Peyer's patch (tissue), 4 donors: ENCODE measurements around the gene YIF1A. TPM values are rescaled to one million over a fixed set of nuclear protein-coding genes. Genes with fewer than 3 reads are reported as not detected.

Experiments used
- DNase-seq, 3 donors: peaks; one replicate each; pipeline ENCODE4 v3.0.0-alpha.2; 2017 to 2019
- H3K27ac ChIP-seq, 4 donors: fragments of 200-600 bp; sonication (generic); one replicate each; pipeline ENCODE4 v1.5.1; 2016 to 2019
- H3K27me3 ChIP-seq, 2 donors: fragments of 200-600 bp; sonication (generic); one replicate each; pipeline ENCODE4 v1.5.1; 2019
- H3K36me3 ChIP-seq, 3 donors: fragments of 200-600 bp; sonication (generic); one replicate each; pipeline ENCODE4 v1.5.1; 2016 to 2019
- H3K4me1 ChIP-seq, 4 donors: fragments of 200-600 bp; sonication (generic); one replicate each; pipeline ENCODE4 v1.5.1; 2016 to 2019
- H3K4me3 ChIP-seq, 4 donors: fragments of 200-600 bp; sonication (generic); 1 replicate in 3 of 4; 2 replicates in 1 of 4; pipeline ENCODE4 v1.5.1; 2016 to 2019; ENCODE audit warnings: mild to moderate bottlenecking in 1 of 4
- H3K9me3 ChIP-seq, 4 donors: fragments of 200-600 bp; sonication (generic); one replicate each; pipeline ENCODE4 v1.5.1; 2016 to 2019; ENCODE audit warnings: mild to moderate bottlenecking in 1 of 4
- POLR2A ChIP-seq, 2 donors: fragments of 450-650 bp; IDR thresholded peaks; one replicate each; pipeline ENCODE4 v1.5.1; 2017; ENCODE audit warnings: antibody characterized with exemption in 2 of 2, mild to moderate bottlenecking in 2 of 2, moderate library complexity in 2 of 2
- total RNA-seq, 4 donors: library from RNA; depleted of rRNA; stranded (reverse); fragments of >200 nt; gene quantifications; one replicate each; pipeline ENCODE4 v1.1.0, GENCODE V29; 2016
- TF ChIP-seq, protein P1 (sequence below), 6 experiments: fragments of 450-650 bp in 4 of 6; fragments of 200-600 bp in 2 of 6; sonication (generic) in 1 of 6; IDR thresholded peaks; one replicate each; pipeline ENCODE4 v1.5.1; 2017 to 2019; ENCODE audit warnings: antibody characterized with exemption in 6 of 6, mild to moderate bottlenecking in 3 of 6, moderate library complexity in 1 of 6

The YIF1A gene
- total RNA-seq, 4 donors from 2014 or later: 52.0 to 132 (median 115) TPM

DNA sequence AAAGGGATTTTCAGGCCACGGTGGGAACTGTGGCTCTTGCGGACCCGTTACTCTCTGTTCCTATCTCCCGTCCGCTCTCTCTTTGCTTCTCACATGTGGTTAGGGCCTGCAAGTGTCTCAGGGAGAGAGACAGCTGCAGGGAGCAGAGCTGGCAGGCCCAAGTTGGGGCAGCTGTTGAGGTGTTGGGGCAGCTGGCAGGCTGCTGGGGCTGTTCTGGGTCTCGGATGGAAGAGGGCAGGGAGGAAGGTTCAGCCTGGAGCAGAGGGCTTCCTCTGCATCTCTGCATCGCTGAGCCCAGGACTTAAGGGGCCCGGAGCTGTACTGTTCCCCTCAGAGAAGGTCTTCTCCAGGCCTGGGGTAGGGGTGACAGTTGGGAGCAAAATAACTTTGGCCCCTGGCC lies 13.5 kb downstream of the YIF1A start:
- DNase-seq: no peak
- TF ChIP-seq POLR2A (IDR thresholded peaks at IDR 0.05): no peak
- TF ChIP-seq, protein P1, sequence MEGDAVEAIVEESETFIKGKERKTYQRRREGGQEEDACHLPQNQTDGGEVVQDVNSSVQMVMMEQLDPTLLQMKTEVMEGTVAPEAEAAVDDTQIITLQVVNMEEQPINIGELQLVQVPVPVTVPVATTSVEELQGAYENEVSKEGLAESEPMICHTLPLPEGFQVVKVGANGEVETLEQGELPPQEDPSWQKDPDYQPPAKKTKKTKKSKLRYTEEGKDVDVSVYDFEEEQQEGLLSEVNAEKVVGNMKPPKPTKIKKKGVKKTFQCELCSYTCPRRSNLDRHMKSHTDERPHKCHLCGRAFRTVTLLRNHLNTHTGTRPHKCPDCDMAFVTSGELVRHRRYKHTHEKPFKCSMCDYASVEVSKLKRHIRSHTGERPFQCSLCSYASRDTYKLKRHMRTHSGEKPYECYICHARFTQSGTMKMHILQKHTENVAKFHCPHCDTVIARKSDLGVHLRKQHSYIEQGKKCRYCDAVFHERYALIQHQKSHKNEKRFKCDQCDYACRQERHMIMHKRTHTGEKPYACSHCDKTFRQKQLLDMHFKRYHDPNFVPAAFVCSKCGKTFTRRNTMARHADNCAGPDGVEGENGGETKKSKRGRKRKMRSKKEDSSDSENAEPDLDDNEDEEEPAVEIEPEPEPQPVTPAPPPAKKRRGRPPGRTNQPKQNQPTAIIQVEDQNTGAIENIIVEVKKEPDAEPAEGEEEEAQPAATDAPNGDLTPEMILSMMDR (IDR thresholded peaks at IDR 0.05): no peak
- Histone ChIP-seq H3K4me3 (no peak overlapping the region), H3K36me3 (peaks cover 0 to 59% (median 0%) of the 10 kb centered on the region in 3 donors), H3K4me1 (peaks cover 0 to 29% (median 11%) of the 10 kb centered on the region in 4 donors), H3K27me3 (no peaks in the 10 kb centered on the region), H3K27ac (no peak overlapping the region), H3K9me3 (no peaks in the 10 kb centered on the region)

DNA sequence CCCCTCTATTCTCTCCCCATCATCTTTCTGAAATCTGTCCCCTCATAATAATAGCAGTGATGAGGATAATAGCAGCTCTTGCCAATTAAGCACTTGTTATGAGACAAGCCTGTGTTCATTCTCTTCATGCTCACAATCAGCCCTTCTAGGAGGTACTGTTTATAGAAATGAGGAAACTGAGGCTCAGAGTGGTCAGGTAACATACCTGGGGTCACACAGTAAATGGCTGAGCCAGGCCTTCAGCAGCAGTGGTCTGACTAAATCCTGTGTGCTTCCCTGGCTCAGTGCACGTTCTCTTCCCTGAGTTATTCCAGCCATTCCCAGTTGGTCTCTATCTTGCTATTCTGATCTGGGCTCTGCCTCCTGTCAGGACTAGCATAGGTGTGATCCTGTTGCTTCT lies 14.7 kb downstream of the YIF1A start:
- Histone ChIP-seq H3K27ac (no peak overlapping the region), H3K27me3 (no peaks in the 10 kb centered on the region), H3K4me1 (peaks cover 0 to 40% (median 14%) of the 10 kb centered on the region in 4 donors), H3K4me3 (no peak overlapping the region), H3K9me3 (no peaks in the 10 kb centered on the region), H3K36me3 (peaks cover 0 to 59% (median 0%) of the 10 kb centered on the region in 3 donors)
- DNase-seq: no peak
- TF ChIP-seq, protein P1 (IDR thresholded peaks at IDR 0.05): no peak
- TF ChIP-seq POLR2A (IDR thresholded peaks at IDR 0.05): no peak

DNA sequence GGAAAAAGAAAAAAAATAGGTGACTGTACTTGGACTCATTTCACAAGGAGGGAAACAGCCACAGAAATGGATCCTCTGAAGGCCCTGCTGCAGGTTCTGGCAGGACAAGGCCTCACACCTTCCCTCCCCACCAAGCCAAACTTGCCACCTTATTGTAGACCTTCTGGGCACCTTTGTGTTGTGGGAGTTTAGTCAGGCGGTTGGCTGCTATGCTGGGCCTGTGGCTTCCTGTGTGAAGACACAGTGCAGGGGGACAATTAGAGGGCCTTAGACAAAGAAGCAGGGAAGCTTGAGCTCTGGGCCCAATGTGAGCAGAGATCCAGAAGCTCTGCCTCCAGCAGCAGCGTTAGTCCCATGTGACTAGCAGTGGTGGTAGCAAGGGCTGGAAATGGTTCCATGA lies 16.3 kb downstream of the YIF1A start:
- no peak for TF ChIP-seq POLR2A (IDR thresholded peaks at IDR 0.05)
- TF ChIP-seq, protein P1 (IDR thresholded peaks at IDR 0.05): no peak
- Histone ChIP-seq H3K27ac (no peak overlapping the region), H3K27me3 (no peaks in the 10 kb centered on the region), H3K4me3 (no peak overlapping the region), H3K9me3 (no peaks in the 10 kb centered on the region), H3K4me1 (peaks cover 0 to 32% (median 8%) of the 10 kb centered on the region in 4 donors), H3K36me3 (peaks cover 0 to 59% (median 0%) of the 10 kb centered on the region in 3 donors)
- DNase-seq: no peak

DNA sequence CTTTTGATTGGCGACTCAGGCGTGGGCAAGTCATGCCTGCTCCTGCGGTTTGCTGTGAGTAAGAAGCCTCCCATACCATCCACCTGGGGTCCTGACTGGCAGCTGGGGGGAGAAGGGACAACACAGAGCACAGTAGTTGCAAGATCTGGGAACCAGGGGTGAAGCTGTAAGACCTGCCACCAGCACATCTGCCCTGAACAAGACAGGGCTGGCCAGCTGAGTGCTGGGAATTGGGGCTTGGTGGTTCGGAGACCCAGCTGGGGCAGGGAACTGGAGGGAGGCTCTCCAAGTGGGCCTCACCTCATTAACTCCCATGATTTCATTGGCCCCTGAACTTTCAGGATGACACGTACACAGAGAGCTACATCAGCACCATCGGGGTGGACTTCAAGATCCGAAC lies 17.1 kb downstream of the YIF1A start:
- no peak overlapping the region for H3K27ac ChIP-seq
- peaks cover 0 to 30% (median 3%) of the 10 kb centered on the region in 4 donors for H3K4me1 ChIP-seq
- no peak overlapping the region for H3K4me3 ChIP-seq
- H3K27me3 ChIP-seq: no peaks in the 10 kb centered on the region
- no peak for TF ChIP-seq POLR2A (IDR thresholded peaks at IDR 0.05)
- TF ChIP-seq, protein P1 (IDR thresholded peaks at IDR 0.05): no peak
- DNase-seq: no peak
- H3K9me3 ChIP-seq: no peaks in the 10 kb centered on the region
- H3K36me3 ChIP-seq: peaks cover 0 to 59% (median 0%) of the 10 kb centered on the region in 3 donors

DNA sequence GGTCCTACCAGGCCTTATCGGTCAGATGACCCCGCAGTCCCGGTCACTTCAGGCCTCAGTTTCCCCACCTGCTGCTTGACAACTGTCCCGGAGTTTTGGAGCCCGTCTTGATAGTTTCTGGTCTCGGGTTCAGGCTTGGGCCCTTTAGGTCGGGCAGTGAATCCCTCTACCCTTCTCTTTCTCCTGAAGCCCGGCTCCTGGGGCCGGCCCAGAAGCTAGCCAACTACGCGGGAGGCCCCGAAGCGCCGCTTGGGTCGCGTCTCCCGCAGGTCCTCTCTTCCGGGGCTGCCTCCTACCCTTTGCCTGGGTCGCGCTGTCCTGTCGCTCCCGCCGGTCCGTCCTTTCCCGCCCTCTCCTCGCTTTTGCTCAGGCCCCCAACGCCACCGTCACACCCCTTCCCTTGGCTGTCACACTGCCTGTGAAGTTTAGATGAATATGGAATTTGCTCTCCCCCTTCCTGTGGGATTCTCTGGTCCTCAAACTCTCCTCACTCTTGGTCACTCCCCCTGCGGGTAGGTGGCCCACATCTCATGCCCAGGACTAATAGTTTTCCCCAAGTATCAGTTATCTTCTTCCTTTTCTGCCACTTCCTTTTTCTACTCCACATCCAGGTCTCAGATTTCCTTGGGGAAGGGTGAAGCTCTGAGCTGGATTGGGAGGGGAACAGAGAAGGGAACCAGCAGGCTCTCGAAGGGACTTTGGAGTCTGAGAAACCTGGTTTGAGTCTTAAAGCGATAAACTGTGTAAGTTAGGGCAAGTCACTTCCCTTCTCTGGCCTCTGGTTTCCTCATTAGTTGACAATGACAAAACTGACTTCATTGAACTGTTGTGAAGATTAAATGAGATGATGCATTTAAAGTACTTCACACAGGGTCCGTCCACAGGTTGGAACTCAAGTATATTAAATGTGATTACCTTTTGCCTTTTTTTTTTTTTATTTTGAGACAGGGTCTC lies 19.7 kb downstream of the YIF1A start:
- DNase-seq: no peak
- Histone ChIP-seq H3K9me3 (no peaks in the 10 kb centered on the region), H3K27me3 (no peaks in the 10 kb centered on the region), H3K4me1 (peaks cover 0 to 42% (median 3%) of the 10 kb centered on the region in 4 donors), H3K36me3 (peaks cover 0 to 35% (median 0%) of the 10 kb centered on the region in 3 donors), H3K27ac (peak overlapping the region; percentile 93 to 98 (median 96)), H3K4me3 (peak overlapping the region; percentile 78 to 94 (median 92))
- TF ChIP-seq, protein P1 (IDR thresholded peaks at IDR 0.05): peak in 2 of 6 experiments; percentile 5 to 11
- no peak for TF ChIP-seq POLR2A (IDR thresholded peaks at IDR 0.05)
